Left kidney (tissue), 2 donors: ENCODE measurements around the gene POLRMT. TPM values are rescaled to one million over a fixed set of nuclear protein-coding genes. Genes with fewer than 3 reads are reported as not detected.
"Not testable (repeated sequence)": the region's sequence is repeated elsewhere in the genome, so short reads cannot be mapped to it uniquely, and the experiment has no call there.

Experiments used
- DNase-seq: peaks from one replicate; pipeline ENCODE4 v3.0.0-alpha.2; 2013
- polyA plus RNA-seq: library from polyadenylated mRNA; unstranded; fragments of 120-200 nt; gene quantifications from one replicate; pipeline ENCODE4 v1.2.1, GENCODE V29; 2013; ENCODE audit not compliant: insufficient read length

POLRMT gene
- polyA plus RNA-seq, 1 donor = 75.8 TPM

DNA sequence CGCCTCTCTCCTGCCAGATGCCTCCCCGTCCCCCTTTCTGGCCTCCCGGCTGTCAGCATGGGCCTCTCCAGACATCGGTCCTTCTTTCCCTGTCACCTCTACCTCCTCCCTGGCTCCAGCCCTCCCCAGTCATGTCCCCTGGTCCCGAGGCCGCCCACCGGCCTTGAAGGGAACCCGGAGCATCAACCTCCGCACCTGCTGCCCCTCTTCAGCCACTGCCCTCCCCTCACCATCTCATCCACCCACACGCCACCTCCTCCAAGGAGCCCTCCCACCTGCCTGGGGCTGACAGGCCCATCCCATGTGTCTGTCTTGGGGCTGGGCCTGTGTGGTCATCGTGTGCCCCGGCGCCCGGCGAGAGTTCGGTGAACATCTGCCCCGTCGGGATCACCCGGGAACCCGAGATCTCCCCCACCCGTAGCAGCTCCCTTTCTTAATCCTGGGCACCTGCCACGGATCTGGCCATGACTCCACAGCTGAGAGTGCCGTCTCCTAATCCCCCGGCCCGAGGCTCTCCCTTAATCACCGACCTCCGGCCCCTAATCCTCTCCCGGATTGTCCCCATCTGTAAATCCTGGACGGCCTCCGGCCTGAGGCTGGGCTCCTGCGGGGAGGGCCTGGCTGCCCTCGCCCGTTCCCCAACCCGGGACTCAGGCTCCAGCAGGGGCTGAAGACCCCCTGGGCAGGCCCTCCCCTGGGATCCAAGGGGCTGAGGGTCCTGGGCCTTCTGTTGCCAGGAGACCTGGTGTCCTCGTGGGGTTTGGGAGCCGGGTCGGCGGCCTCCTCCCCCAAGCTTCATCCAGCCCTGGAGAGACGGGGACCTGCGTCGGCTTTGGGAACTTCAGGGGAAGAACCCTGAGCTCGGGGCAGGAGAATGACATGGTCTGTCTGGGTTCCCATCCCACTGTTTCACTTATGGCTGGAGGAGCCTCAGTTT lies 37.7 kb downstream of the POLRMT start:
- no peak for DNase-seq

DNA sequence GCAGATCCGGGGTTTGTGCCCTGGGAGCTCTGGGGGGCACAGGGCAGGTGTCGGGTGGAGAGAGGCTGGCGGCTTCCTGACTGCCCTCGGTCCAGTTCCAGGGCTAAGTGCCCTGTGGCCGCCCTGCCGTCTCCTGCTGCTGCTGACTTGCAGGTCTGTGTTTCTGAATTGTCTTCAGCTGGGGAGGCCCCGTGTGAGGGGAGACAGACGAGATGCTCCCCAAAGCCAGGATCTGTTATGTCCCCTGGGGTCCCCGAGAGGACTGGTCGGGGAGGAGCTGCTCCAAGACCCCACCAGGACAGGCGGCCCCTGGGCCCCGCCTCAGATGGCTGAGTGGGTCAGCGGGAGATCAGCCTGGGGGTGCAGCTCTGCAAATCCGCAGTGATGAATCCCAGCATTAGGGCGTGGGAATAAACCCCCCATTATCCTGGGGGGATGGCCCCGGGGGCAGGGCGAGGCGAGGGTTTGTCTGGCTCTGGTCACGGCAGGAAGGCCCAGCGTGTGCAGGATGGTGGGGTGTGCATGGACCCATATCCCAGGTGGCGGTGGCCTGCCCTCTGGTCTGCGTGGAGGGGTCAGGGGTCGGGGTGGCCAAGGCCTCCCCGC lies 39.0 kb downstream of the POLRMT start:
- DNase-seq = no peak

DNA sequence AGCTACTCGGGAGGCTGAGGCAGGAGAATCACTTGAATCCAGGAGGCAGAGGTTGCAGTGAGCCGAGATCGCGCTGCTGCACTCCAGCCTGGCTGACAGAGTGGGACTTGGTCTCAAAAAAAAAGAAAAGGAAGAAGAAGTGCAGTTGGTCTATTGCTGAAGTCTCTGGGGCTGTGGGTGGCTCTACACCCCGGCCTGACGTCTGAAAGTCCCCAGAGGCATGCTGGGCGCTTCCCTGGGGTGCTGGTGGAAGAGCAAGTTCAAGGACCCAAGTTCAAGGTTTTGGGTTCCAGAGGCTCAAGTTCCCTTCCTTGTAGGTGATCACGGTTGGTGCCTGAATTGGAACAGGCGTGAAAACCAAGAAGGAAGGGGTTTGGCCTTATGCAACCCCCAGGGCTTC lies 39.8 kb downstream of the POLRMT start:
- DNase-seq = no peak

GRCh38 chr19:593055-593454 lies 40.3 kb downstream of the POLRMT start:
- no peak for DNase-seq

DNA sequence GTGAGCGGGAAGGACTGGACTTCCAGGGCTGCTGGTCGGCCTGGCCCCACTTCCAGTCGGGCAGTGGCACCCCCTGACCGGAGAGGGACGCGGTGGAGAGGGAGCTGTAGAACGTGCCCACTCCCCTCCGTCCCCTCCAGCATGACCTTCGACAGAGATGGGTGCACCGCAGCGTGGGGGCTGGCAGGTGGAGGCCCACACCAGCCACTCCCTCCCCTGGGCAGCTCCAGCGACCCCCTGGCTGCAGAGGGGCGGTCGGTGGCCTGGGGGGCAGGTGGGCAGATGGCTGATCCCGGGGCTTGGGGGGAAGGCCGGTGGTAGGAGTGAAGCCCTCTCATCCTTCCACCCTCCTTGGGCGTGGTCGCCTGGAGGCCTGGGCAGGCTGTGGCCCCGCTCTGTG lies 41.2 kb downstream of the POLRMT start:
- no peak for DNase-seq

GRCh38 chr19:591099-591958 lies 42.0 kb downstream of the POLRMT start:
- DNase-seq = no peak

DNA sequence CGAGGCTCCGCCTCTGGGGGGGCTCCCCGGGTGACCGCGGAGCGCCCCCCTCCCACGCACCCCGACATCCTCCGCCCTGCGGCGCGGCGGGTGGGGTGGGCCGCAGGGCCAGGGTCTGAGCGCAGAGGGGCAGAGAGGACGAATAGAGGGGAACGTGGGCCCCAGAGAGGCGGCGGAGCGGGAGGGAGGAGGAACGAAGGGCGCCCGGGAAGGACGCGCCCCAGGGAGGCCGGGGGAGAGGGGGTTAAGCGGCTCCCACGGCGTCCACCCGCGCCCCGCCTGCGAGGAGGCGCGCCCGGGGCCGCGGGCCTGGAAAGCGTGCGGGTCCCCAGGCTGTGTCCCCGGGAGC lies 42.6 kb downstream of the POLRMT start:
- DNase-seq = no peak

DNA sequence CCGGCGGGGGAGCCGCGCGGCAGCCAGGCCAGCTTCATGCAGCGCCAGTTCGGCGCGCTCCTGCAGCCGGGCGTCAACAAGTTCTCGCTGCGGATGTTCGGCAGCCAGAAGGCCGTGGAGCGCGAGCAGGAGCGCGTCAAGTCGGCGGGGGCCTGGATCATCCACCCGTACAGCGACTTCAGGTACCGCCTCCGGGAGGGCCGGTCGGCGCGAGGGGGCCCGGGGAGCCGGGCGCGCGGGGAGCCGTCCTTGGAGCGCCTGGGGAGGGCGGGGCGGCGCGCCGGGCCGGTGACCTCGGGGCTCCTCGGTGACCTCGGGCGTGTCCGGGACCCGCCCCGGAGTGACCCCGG lies 43.0 kb downstream of the POLRMT start:
- no peak for DNase-seq

DNA sequence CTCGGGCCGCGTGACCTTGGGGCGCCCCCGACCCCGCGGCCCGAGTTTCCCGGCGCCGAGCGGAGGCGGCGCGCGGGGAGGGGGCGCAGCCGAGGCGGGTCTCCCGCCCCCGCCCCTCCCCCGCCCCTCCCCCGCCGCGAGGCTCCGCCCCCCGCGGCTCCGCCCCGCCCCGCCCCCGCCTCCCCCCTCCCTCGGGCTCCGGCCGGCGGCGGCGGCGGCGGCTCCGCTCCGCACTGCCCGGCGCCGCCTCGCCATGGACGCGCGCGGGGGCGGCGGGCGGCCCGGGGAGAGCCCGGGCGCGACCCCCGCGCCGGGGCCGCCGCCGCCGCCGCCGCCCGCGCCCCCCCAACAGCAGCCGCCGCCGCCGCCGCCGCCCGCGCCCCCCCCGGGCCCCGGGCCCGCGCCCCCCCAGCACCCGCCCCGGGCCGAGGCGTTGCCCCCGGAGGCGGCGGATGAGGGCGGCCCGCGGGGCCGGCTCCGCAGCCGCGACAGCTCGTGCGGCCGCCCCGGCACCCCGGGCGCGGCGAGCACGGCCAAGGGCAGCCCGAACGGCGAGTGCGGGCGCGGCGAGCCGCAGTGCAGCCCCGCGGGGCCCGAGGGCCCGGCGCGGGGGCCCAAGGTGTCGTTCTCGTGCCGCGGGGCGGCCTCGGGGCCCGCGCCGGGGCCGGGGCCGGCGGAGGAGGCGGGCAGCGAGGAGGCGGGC lies 43.5 kb downstream of the POLRMT start, which contains the start of gene HCN2:
HCN2 (plus strand) TSS at position 189 of the 703 bp plus-strand sequence; CDS start at position 254, 65 bp downstream.
- no peak for DNase-seq

- DNase-seq = no peak
Observed at GRCh38 chr19:588741-589692, 44.3 kb downstream of the POLRMT start.

- no peak for DNase-seq
Observed at GRCh38 chr19:588093-588740, 45.1 kb downstream of the POLRMT start.

DNA sequence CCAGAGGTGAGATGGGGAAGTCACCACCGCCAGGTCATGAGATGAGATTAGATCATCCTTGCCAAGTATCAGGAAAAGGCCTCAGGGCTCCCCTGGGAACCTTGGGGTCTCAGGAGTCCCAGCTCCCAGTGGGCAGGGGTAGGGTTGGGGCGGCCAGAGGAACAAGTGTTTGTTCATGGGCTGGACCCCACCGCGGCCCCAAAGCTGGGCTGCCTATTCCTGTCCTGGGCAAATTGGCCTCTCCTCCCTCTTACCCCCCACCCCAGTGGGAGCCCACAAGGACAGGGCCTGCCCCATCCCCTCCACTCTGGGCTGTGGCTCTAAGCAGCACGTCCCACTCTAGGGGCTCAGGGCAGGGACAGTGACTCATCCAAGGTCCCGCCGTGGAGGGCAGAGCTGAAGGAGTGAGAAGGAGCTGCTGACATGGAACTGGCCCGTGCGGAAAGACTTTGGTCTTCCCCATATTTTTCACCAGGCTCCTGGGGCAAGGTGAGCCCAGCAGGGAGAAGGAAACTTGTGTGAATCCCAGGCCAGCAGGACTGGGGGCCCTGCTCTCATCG lies 47.7 kb downstream of the POLRMT start:
- DNase-seq = no peak

- not testable (repeated sequence) for DNase-seq
Observed at GRCh38 chr19:585146-585545, 48.2 kb downstream of the POLRMT start.

DNA sequence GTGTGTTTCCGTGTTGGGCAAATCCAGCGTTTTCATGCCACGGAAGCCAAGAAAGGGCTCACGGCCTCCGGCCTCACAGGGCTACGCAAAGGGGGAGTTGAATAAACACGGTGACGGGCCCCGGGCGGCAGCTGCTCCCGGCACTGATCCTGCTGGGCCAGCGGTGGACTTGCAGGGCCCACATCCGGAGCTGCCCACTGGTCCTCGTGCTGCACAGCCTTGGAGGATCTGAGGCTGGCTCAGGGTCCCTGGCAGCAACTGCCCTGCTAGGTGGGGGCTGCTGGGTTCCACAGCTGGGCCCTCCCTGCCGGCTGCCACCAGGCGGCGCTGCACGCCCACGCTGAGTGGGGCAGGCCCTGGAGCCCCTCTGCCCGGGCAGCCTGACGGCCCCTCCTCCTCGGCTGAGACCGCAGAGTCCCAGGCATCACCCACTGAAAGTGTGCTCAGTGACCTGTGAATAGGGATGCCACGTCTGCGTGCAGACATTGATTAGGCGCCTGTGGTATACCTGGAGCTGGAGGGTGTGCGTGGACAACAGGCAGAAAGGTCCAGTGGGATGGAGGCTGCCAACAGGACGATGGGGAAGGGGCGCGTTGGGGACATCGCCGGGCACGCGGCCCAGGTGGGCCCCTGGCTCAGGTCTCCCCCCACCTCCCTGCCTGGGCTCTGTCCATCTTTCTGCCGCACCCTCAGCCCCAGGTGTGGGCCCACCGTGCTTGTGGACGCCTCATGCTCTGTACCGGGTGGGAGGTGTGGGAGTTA lies 48.9 kb downstream of the POLRMT start:
- no peak for DNase-seq

DNA sequence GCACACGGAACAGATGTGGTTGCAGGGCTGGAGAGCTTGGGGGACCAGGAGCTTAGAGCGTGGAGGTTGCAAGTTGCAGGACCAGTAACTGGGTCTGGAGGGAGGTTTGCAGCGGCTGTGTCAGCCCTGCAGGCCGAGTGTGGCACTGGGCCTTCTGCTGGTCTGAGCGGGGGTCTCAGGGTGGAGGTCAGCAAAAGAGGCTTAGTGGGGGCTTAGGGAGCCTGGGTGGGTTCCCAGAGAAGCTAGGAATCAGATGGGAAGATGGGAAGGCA lies 49.4 kb downstream of the POLRMT start:
- no peak for DNase-seq

DNA sequence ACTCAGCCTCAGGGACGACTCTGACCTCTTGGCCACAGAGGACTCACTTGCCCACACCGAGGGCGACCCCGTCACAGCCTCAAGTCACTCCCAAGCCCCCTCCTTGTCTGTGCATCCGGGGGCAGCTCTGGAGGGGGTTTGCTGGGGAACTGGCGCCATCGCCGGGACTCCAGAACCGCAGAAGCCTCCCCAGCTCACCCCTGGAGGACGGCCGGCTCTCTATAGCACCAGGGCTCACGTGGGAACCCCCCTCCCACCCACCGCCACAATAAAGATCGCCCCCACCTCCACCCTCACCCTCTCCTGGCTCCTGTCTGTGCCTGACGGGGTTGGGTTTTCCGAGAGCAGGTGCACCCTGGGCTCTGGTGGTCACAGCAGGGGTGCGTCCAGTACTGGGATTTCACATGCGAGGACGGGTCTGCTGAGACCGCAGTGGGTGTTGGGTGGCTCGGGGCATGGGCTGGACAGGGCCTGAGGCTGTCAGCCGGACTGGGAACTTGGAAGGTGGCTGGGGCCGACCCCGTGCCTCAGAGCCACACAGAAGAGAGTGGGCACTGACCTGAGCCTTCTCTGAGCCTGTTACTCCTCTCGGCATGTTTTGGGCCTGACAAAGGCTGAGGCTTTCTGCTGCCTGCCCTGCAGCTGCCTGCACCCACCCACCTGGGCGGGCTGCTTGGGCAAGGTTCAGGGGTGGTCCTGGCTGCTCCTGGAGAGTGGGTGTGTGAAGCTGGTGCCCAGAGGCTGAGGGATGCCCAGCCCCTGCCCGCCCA lies 50.0 kb downstream of the POLRMT start:
- DNase-seq = no peak

DNA sequence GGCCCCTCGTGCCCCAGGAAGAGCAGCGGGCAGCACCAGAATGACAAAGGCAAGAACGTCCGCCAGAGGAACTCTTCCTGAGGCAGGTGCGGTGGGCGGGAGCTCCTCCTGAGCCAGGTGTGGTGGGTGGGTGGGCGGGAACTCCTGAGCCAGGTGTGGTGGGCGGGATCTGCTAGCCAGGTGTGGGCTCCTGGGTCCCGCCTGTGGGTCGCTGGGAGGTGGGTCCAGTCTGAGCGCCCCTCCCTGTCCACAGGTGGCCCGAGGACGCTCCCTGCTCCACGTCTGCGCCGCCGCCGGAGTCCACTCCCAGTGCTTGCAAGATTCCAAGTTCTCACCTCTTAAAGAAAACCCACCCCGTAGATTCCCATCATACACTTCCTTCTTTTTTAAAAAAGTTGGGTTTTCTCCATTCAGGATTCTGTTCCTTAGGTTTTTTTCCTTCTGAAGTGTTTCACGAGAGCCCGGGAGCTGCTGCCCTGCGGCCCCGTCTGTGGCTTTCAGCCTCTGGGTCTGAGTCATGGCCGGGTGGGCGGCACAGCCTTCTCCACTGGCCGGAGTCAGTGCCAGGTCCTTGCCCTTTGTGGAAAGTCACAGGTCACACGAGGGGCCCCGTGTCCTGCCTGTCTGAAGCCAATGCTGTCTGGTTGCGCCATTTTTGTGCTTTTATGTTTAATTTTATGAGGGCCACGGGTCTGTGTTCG lies 50.7 kb downstream of the POLRMT start:
- no peak for DNase-seq
